RWPE2 (cell line): Measurements from ENCODE around the gene COPB1.

Experiments
- ATAC-seq: fragments of 200-7000 bp; cut with Tn5 transposase; 3 replicates; pipeline ENCODE4 v1.9.1; 2021; ENCODE audit warnings: low read depth
- DNase-seq: peaks from one replicate; pipeline ENCODE4 v3.0.0-alpha.2; 2020; ENCODE audit warnings: low spot score
- H3K27ac ChIP-seq: fragments of 450-650 bp; 2 replicates; pipeline ENCODE4 v1.5.1; 2017; ENCODE audit warnings: mild to moderate bottlenecking; ENCODE audit not compliant: poor library complexity, severe bottlenecking
- H3K27me3 ChIP-seq: fragments of 250-450 bp; sonication (Bioruptor Pico); 2 replicates; pipeline ENCODE4 v1.5.1; 2021; ENCODE audit warnings: mild to moderate bottlenecking, moderate library complexity; ENCODE audit not compliant: insufficient read depth, poor library complexity, severe bottlenecking
- H3K36me3 ChIP-seq: fragments of 250-450 bp; sonication (Bioruptor Pico); 2 replicates; pipeline ENCODE4 v1.5.1; 2020; ENCODE audit warnings: low read depth, mild to moderate bottlenecking, moderate library complexity
- H3K4me1 ChIP-seq: fragments of 250-450 bp; sonication (Bioruptor Pico); 2 replicates; pipeline ENCODE4 v1.5.1; 2021; ENCODE audit warnings: mild to moderate bottlenecking, moderate library complexity; ENCODE audit not compliant: insufficient read depth, poor library complexity, severe bottlenecking
- H3K4me3 ChIP-seq: fragments of 250-450 bp; sonication (Bioruptor Pico); 2 replicates; pipeline ENCODE4 v1.5.1; 2021; ENCODE audit warnings: mild to moderate bottlenecking, moderate library complexity; ENCODE audit not compliant: severe bottlenecking
- H3K9me3 ChIP-seq: fragments of 250-450 bp; sonication (Bioruptor Pico); 2 replicates; pipeline ENCODE4 v1.5.1; 2021; ENCODE audit warnings: mild to moderate bottlenecking, moderate library complexity; ENCODE audit not compliant: severe bottlenecking
- CTCF ChIP-seq: fragments of 450-650 bp; IDR thresholded peaks from one replicate; pipeline ENCODE4 v1.5.1; 2017; ENCODE audit warnings: mild to moderate bottlenecking, moderate library complexity; ENCODE audit not compliant: poor library complexity, severe bottlenecking

COPB1 gene

GRCh38 chr11:14408612-14409011 is 91.0 kb downstream of the COPB1 start:
- Histone ChIP-seq H3K27ac (no peak overlapping the region), H3K27me3 (no peaks in the 10 kb centered on the region), H3K9me3 (no peaks in the 10 kb centered on the region), H3K4me1 (peaks cover 38% of the 10 kb centered on the region), H3K36me3 (no peaks in the 10 kb centered on the region), H3K4me3 (no peak overlapping the region)
- ATAC-seq, result no peak
- no peak for TF ChIP-seq CTCF
- DNase-seq, result no peak
